MM.1S (cell line): Measurements from ENCODE around the gene PTPRK.

Experiments
- EZH2 ChIP-seq: fragments of 300-600 bp; sonication (generic); optimal IDR thresholded peaks from 2 replicates; pipeline ENCODE3; 2017; ENCODE audit warnings: low read depth, mild to moderate bottlenecking, antibody characterized with exemption, low read length, mixed read lengths
- TF ChIP-seq, protein P1 (sequence below): fragments of 300-600 bp; sonication (generic); IDR thresholded peaks from 2 replicates; pipeline ENCODE4 v1.5.1; 2016; ENCODE audit warnings: antibody characterized with exemption, low read length, mixed read lengths

DNA sequence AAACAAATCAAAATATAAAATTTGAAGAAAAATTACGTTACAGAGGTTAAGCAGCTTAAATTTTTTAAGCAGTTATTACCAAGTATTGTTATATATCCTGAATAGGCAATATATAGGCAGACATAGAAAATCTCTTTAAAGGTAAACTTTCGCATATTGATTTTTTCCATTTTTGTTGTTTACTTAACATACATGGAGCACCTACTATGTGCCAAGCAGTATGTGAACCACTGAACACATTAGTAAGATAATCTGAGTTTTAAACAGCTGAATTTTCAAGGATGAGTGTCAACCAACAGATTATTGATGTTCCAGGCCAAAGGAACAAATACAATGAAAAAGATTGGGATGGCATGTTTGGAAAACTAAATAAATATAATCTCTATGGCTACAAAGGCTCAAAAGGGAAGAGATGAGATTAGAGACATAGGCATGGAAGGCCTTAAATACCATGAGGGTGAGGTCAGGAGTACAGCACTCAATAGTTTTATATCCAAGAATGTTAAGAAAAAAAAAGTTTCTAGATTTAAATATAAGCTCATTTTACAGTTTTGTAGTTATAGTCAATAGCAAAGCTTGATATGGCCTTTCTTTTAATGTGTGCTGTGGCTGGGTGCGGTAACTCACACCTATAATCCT lies 277.5 kb downstream of the PTPRK start:
- TF ChIP-seq, protein P1, sequence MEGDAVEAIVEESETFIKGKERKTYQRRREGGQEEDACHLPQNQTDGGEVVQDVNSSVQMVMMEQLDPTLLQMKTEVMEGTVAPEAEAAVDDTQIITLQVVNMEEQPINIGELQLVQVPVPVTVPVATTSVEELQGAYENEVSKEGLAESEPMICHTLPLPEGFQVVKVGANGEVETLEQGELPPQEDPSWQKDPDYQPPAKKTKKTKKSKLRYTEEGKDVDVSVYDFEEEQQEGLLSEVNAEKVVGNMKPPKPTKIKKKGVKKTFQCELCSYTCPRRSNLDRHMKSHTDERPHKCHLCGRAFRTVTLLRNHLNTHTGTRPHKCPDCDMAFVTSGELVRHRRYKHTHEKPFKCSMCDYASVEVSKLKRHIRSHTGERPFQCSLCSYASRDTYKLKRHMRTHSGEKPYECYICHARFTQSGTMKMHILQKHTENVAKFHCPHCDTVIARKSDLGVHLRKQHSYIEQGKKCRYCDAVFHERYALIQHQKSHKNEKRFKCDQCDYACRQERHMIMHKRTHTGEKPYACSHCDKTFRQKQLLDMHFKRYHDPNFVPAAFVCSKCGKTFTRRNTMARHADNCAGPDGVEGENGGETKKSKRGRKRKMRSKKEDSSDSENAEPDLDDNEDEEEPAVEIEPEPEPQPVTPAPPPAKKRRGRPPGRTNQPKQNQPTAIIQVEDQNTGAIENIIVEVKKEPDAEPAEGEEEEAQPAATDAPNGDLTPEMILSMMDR: no peak
- no peak for TF ChIP-seq EZH2
